ENCODE measurements around the gene PAM.
"Not testable (repeated sequence)": the region's sequence is repeated elsewhere in the genome, so short reads cannot be mapped to it uniquely, and the experiment has no call there.

PAM gene

GRCh38 chr5:103003872-103004271, 248.8 kb downstream of the PAM start:
- no peak for DNase-seq (ENCODE audit: low read depth)

- no peak for DNase-seq (ENCODE audit: low read depth)
Observed at GRCh38 chr5:103005276-103005675, 250.2 kb downstream of the PAM start.

- no peak for DNase-seq (ENCODE audit: low read depth)
Observed at GRCh38 chr5:103006921-103007320, 251.8 kb downstream of the PAM start.

- no peak for DNase-seq (ENCODE audit: low read depth)
Observed at GRCh38 chr5:103010168-103010567, 255.1 kb downstream of the PAM start.

- no peak for DNase-seq (ENCODE audit: low read depth)
Observed at GRCh38 chr5:103013933-103014552, 258.9 kb downstream of the PAM start.

GRCh38 chr5:103014983-103015382, 259.9 kb downstream of the PAM start:
- DNase-seq (ENCODE audit: low read depth) = peak; percentile 64

- no peak for DNase-seq (ENCODE audit: low read depth)
Observed at GRCh38 chr5:103016167-103016566, 261.1 kb downstream of the PAM start.

- DNase-seq (ENCODE audit: low read depth) = no peak
Observed at GRCh38 chr5:103019804-103020203, 264.7 kb downstream of the PAM start.

- peak; percentile 71 for DNase-seq (ENCODE audit: low read depth)
Observed at GRCh38 chr5:103021314-103021713, 266.2 kb downstream of the PAM start.

- no peak for DNase-seq (ENCODE audit: low read depth)
Observed at GRCh38 chr5:103027267-103027666, 272.2 kb downstream of the PAM start.

- peak; percentile 19 for DNase-seq (ENCODE audit: low read depth)
Observed at GRCh38 chr5:103031607-103032006, 276.5 kb downstream of the PAM start.

- no peak for DNase-seq (ENCODE audit: low read depth)
Observed at GRCh38 chr5:103033696-103034095, 278.6 kb downstream of the PAM start.

GRCh38 chr5:103034662-103035392, 279.7 kb downstream of the PAM start:
- DNase-seq (ENCODE audit: low read depth) = no peak

- no peak for DNase-seq (ENCODE audit: low read depth)
Observed at GRCh38 chr5:103035701-103036100, 280.6 kb downstream of the PAM start.

- DNase-seq (ENCODE audit: low read depth) = no peak
Observed at GRCh38 chr5:103036601-103037000, 281.5 kb downstream of the PAM start.

GRCh38 chr5:103037673-103038455, 282.8 kb downstream of the PAM start:
- DNase-seq (ENCODE audit: low read depth) = peak; percentile 9

- peak; percentile 61 for DNase-seq (ENCODE audit: low read depth)
Observed at GRCh38 chr5:103041071-103041676, 286.1 kb downstream of the PAM start.

- not testable (repeated sequence) for DNase-seq (ENCODE audit: low read depth)
Observed at GRCh38 chr5:103046706-103047105, 291.6 kb downstream of the PAM start.

GRCh38 chr5:103057208-103058130, 302.4 kb downstream of the PAM start:
- peak; percentile 51 for DNase-seq (ENCODE audit: low read depth)

- no peak for DNase-seq (ENCODE audit: low read depth)
Observed at GRCh38 chr5:103059525-103059924, 304.4 kb downstream of the PAM start.

- no peak for DNase-seq (ENCODE audit: low read depth)
Observed at GRCh38 chr5:103060424-103060954, 305.4 kb downstream of the PAM start.
